K562 (cell line): ENCODE results near the gene NOA1. TPM values are rescaled to one million over a fixed set of nuclear protein-coding genes. Genes with fewer than 3 reads are reported as not detected.

Experiments
- ATAC-seq: fragments of 200-7000 bp; cut with Tn5 transposase; 3 replicates; pipeline ENCODE4 v1.9.1; 2020; ENCODE audit warnings: moderate library complexity
- BruUV-seq: library from RNA; stranded (reverse); fragments of 400-500 nt; replicated peaks from 2 replicates; lab custom pipeline; 2021; lab: Mats Ljungman, UMichigan
- CTCF ChIA-PET: fragments of 300-600 bp; formaldehyde crosslinking; extraction: SDS; loops from one replicate; lab custom pipeline; 2021; ENCODE audit warnings: low intra/inter-chr PET ratio; lab: Yijun Ruan, JAX
- POLR2A ChIA-PET: fragments of 300-600, 350-650 bp; sonication (Branson Sonifier 250); formaldehyde crosslinking; extraction: SDS; loops from one replicate; lab custom pipeline; 2021; ENCODE audit warnings: antibody characterized with exemption, inconsistent platforms; lab: Yijun Ruan, JAX
- DNase-seq, 4 experiments: peaks; one replicate each; pipeline versions ENCODE4 v3.0.0 to v3.0.0-alpha.2; 2011 to 2018; ENCODE audit warnings: low spot score in 3 of 4, mixed read lengths in 3 of 4; ENCODE audit errors: extremely low read depth in 1 of 4
- FAIRE-seq: peaks from 2 replicates; lab custom pipeline; 2011; peaks lifted over from hg19 to GRCh38; lab: Jason Lieb, UNC
- H2AFZ ChIP-seq: 2 replicates; pipeline ENCODE4 v1.6.0; 2011; ENCODE audit warnings: low read depth, low read length, control low read depth, inconsistent platforms
- H3K27ac ChIP-seq: fragments of 200-600 bp; 3 replicates; pipeline ENCODE4 v1.8.0; 2011; ENCODE audit warnings: low read depth, mild to moderate bottlenecking, control low read depth, inconsistent platforms, low read length, moderate library complexity, mixed read lengths; ENCODE audit errors: extremely low read depth
- H3K27me3 ChIP-seq, 2 experiments: fragments of 300-600 bp in 1 of 2; 2 replicates in 1 of 2; 3 replicates in 1 of 2; pipeline versions ENCODE4 v1.6.0 to v1.8.0; 2011; ENCODE audit warnings: inconsistent platforms in 2 of 2, low read length in 2 of 2, mild to moderate bottlenecking in 1 of 2, mixed read lengths in 1 of 2, moderate library complexity in 1 of 2; ENCODE audit not compliant: control insufficient read depth in 2 of 2, insufficient read depth in 2 of 2
- H3K36me3 ChIP-seq: fragments of 300-600 bp; 3 replicates; pipeline ENCODE4 v1.8.0; 2011; ENCODE audit warnings: mild to moderate bottlenecking, low read length, inconsistent platforms; ENCODE audit not compliant: control insufficient read depth, insufficient read depth
- H3K4me1 ChIP-seq, 2 experiments: fragments of 200-600 bp in 1 of 2; replicated peaks in 1 of 2; 2 replicates in 1 of 2; 3 replicates in 1 of 2; pipeline versions ENCODE4 v1.5.1 to v1.8.0; 2011; ENCODE audit warnings: inconsistent platforms in 2 of 2, low read length in 2 of 2, mild to moderate bottlenecking in 1 of 2, mixed read lengths in 1 of 2, moderate library complexity in 1 of 2; ENCODE audit not compliant: control insufficient read depth in 2 of 2, insufficient read depth in 2 of 2
- H3K4me2 ChIP-seq: 2 replicates; pipeline ENCODE4 v1.6.1; 2011; ENCODE audit warnings: low read length, control low read depth, inconsistent platforms, mixed read lengths; ENCODE audit not compliant: insufficient read depth
- H3K4me3 ChIP-seq: fragments of 200-600 bp; sonication (generic), shearing (Covaris generic); 2 replicates; pipeline ENCODE4 v1.5.1; 2016; ENCODE audit warnings: control low read depth, inconsistent platforms
- H3K79me2 ChIP-seq: fragments of 200-600 bp; 3 replicates; pipeline ENCODE4 v1.8.0; 2011; ENCODE audit warnings: low read length, inconsistent platforms; ENCODE audit not compliant: control insufficient read depth, insufficient read depth
- H3K9ac ChIP-seq, 2 experiments: 2 replicates each; pipeline versions ENCODE4 v1.6.0 to v1.6.1; 2011; ENCODE audit warnings: low read depth in 2 of 2, low read length in 2 of 2, control low read depth in 1 of 2, inconsistent platforms in 1 of 2, mild to moderate bottlenecking in 1 of 2, mixed read lengths in 1 of 2; ENCODE audit not compliant: insufficient read depth in 1 of 2
- H3K9me1 ChIP-seq: one replicate; pipeline ENCODE4 v1.6.0; 2011; ENCODE audit warnings: inconsistent platforms, mild to moderate bottlenecking, low read length, moderate library complexity; ENCODE audit not compliant: control insufficient read depth, insufficient read depth
- H3K9me3 ChIP-seq: replicated peaks from 2 replicates; pipeline ENCODE4 v1.5.1; 2011; ENCODE audit warnings: low read depth, low read length, inconsistent platforms; ENCODE audit not compliant: control insufficient read depth, insufficient read depth
- H4K20me1 ChIP-seq: replicated peaks from 2 replicates; pipeline ENCODE4 v1.6.1; 2011; ENCODE audit warnings: low read length, inconsistent platforms, mixed read lengths; ENCODE audit not compliant: control insufficient read depth, insufficient read depth
- FOXP4 ChIP-seq: sonication (generic); formaldehyde crosslinking; IDR thresholded peaks from 2 replicates; pipeline ENCODE4 v1.8.0; 2022; ENCODE audit warnings: mild to moderate bottlenecking, missing genetic modification reagents, borderline replicate concordance
- KLF13 ChIP-seq: fragments of 450-650 bp; IDR thresholded peaks from 2 replicates; pipeline ENCODE4 v1.6.1; 2016; ENCODE audit warnings: missing genetic modification characterization, low read depth, mild to moderate bottlenecking, missing compliant biosample characterization, moderate library complexity, borderline replicate concordance
- LEF1 ChIP-seq: fragments of 450-650 bp; IDR thresholded peaks from 2 replicates; pipeline ENCODE4 v1.6.1; 2016; ENCODE audit warnings: mild to moderate bottlenecking
- TAF7 ChIP-seq: fragments of 450-650 bp; IDR thresholded peaks from 2 replicates; pipeline ENCODE4 v1.6.1; 2016; ENCODE audit warnings: missing genetic modification characterization, missing compliant biosample characterization
- ZNF395 ChIP-seq: fragments of 200-800 bp; sonication (Bioruptor generic); IDR thresholded peaks from 2 replicates; pipeline ENCODE4 v1.6.1; 2017; ENCODE audit warnings: missing genetic modification characterization, missing compliant biosample characterization
- WGBS: fragments of 100-300 bp; shearing (Covaris generic); methylation state at CpG from one replicate; pipeline ENCODE4 v1.1.6; 2016; ENCODE audit warnings: low coverage, mixed read lengths; ENCODE audit not compliant: insufficient coverage; ENCODE audit errors: missing lambda C conversion rate; 5-methylcytosine and 5-hydroxymethylcytosine counted together
- in situ Hi-C: fragments of 300-500 bp; cut with MboI; formaldehyde crosslinking; loops from 4 replicates; pipeline ENCODE4 v1.15.0; 2018; ENCODE audit warnings: inconsistent platforms, mixed read lengths
- intact Hi-C: fragments of 100-400 bp; cut with micrococcal nuclease; formaldehyde crosslinking; loops from 2 replicates; pipeline ENCODE4 v1.14.2; 2022
- polyA plus RNA-seq, 8 experiments: library from polyadenylated mRNA; depleted of rRNA in 4 of 8; stranded (reverse) in 5 of 8; unstranded in 3 of 8; fragments of >200 nt; fragmentation: Nextera tagmentation in 2 of 8; fragmentation: Illumina TruSeq in 1 of 8; extraction: Ambion mirVana in 2 of 8; extraction: Trizol in 1 of 8; gene quantifications; 2 replicates each; pipeline versions ENCODE4 v1.2.1 to v1.2.3, GENCODE V29; 2011 to 2014; ENCODE audit warnings: inconsistent platforms in 1 of 8, missing spikeins in 1 of 8
- total RNA-seq, 7 experiments: library from RNA; depleted of rRNA in 6 of 7; stranded (reverse); fragments of >200 nt in 6 of 7; fragmentation: Illumina TruSeq in 2 of 7; extraction: Trizol in 2 of 7; gene quantifications; 2 replicates each; pipeline versions ENCODE4 v1.2.1 to v1.2.3, GENCODE V29; 2011 to 2021; ENCODE audit warnings: low replicate concordance in 1 of 7

The NOA1 gene
- total and polyA plus RNA-seq, 9 of the 15 experiments (the other 6 are each of a cell fraction or from before 2014, with no cell fraction given): 2.6 to 26.6 (median 16.7) TPM

GRCh38 chr4:56999751-57000150 lies 22.3 kb upstream of the NOA1 start:
- POLR2A ChIA-PET: interaction anchor here (1.5 kb wide), 1 partner anchor 26 kb away, joined by 3 read pairs; no protein-coding TSS in a partner anchor
- Histone ChIP-seq H3K79me2 (peaks cover 5% of the 10 kb centered on the region; the same call in 2 of the 3 replicates), H3K4me1 (no peaks in the 10 kb centered on the region), H3K27me3 (no peaks in the 10 kb centered on the region), H3K4me2 (no peak overlapping the region), H3K36me3 (peaks cover 83% of the 10 kb centered on the region), H2AFZ (no peak overlapping the region), H3K9ac (no peak overlapping the region), H3K9me3 (no peaks in the 10 kb centered on the region), H3K27ac (no peak overlapping the region), H4K20me1 (no peaks in the 10 kb centered on the region), H3K4me3 (no peak overlapping the region), H3K9me1 (no peaks in the 10 kb centered on the region)
- CTCF ChIA-PET: no interaction called here
- no TSS peak for BruUV-seq
- intact Hi-C loops (no loop called here), in situ Hi-C loops (no loop called here)
- no peak for ATAC-seq
- 100% methylated on average over 1 of the region's 1 CpG for WGBS
- no peak for DNase-seq
- TF ChIP-seq TAF7 (tag): no peak
- TF ChIP-seq KLF13 (tag): no peak
- no peak for TF ChIP-seq FOXP4 (CRISPR knock-in tag)
- TF ChIP-seq LEF1: no peak
- no peak for TF ChIP-seq ZNF395 (CRISPR knock-in tag)
- no peak for FAIRE-seq
